DMS153 treated with DMSO at 0.1 percent for 48 hours (cell line): ENCODE results near the gene MUC16.

Experiments used
- DNase-seq: peaks from one replicate; lab custom pipeline; 2025; ENCODE audit not compliant: unreplicated experiment; lab: John Stamatoyannopoulos, UW

Gene MUC16

DNA sequence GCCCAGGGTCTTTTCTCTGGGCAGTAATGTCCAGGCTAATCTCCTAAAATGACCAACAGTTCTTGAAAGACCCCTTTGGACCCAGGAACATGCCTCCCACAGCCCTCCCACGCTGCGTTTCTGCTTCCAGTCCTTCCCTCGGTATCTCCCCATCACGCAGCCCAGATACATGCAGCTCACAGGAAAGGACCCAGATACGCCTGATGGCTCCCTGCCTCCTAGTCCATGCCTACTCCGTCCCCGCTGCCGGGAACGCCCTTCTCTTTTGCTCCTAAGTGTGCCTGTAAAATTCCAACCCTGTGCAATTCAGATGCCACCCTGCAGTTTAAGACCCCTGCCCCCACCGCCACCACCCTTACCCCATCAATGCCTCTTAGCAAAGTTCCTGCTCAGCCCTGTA is 778 bp downstream of the MUC16 start:
- DNase-seq, result no peak

DNA sequence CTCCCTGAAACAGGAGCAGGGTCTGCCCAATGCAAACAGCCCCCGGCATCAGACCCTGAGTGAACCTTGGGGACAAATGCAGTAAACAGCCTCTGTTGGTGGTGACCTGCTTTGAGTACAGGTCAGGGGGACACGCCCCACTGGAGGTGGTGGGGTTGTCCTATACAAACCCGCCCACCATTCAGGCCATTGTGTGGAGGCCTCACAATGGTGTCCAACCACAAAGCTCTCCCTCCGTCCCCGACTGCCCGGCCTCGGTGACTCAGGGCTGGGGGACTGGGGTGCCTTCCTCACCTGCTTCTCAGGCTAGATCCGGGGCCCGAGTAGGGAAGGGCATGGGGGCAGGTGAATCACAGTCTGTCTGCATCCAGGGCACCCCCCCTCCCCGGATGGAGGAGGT is 1.5 kb downstream of the MUC16 start:
- DNase-seq, result no peak

DNA sequence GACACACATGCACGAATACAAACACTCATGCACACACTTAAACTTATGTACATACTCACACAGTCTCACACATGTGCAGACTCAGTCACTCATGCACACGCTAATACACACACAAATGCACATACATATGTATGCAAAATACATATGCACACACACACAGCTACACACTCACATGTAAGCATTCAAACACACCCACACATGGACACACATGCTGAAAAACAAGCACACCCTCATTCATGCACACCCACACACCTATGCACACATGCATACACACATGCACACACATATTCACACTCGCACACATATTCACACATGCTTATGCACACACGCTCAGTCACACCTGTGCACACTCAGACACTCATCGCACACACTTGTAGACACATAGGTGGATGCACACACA is 9.3 kb downstream of the MUC16 start:
- no peak for DNase-seq

DNA sequence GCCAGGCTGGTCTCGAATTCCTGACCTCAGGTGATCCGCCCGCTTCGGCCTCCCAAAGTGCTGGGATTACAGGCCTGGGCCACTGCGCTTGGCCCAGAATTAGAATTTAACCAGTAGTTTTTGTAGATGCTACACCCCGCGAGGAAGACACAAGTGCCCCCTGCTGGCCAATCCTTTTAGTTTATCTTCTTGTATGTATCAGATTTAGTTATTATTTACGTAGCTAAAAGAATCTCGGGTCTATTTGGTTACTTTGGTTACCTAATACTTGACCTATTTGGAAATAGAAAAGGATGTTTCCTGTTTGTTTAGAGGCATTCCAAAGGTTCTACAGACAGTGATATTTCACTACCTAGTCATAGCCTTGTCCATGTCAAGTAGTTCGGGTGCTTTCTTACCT is 22.0 kb downstream of the MUC16 start:
- no peak for DNase-seq

DNA sequence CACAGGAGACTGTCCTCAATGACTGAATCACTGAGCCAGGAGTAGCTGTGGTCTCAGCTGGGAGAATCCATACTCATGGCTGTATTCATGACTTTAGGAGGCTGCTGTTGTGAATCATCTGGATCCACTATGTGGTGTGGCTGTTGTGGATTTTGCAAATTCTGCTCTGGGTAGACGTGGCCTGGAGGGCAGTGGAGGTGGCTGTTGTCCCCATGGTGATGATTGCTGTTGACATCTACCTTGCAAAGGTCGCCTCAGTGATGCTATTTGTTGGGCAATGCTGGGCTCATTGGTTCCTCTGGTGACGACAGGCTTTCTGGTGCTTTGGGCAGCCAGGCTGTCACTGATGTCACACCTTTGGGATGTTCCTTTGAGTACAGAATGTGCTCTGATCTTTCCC is 23.9 kb downstream of the MUC16 start:
- no peak for DNase-seq

DNA sequence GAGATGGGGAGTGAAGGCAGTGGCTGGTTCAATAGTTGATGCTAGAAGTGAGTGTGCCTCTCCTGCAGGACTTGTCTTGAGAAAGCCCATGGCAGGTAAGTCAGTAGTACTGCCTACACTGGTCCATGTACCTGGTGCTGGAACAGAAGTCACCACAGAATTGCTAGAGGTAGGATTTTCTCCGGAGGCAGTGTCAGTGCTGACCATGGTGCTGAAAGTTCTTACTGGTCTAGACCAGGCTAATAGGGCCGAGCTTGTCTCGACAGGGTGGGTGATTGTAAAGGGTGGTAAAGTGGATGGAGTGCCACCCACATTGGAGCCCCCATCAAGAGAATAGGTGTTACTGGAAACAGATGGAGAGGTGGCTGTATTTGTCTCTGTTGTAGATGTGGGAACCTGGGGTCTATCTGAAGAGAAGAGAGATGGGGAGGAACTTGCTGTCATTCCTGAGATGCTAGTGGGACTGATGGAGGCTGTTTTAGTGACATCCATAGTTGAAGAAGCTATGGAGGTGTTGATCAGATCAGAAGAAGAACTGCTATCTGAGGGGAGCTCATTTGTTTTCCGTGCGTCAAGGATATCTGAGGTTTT is 36.6 kb downstream of the MUC16 start:
- DNase-seq, result no peak

DNA sequence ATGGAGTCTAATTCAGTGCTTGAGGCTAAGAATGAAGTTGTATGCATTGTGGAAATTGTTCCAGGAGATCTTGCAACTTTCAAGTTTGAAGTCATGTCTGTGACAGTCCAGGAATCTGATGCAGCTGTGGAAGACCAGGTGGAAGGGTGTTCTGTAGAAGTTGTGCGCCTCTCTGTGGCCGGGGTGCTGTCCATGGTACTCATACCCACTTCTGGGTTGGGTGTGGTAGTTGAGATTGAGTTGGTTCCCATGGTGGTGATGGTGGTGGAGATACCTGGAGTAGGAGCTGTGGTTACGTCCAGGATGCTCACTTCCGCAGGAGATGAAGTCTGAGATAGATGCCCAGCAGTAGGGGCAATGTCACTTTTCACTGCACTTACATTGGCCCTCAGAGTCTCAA is 44.3 kb downstream of the MUC16 start:
- DNase-seq, result no peak
